Lung (tissue), 12 donors: ENCODE data around the gene RNF141. TPM values are rescaled to one million over a fixed set of nuclear protein-coding genes. Genes with fewer than 3 reads are reported as not detected.

ENCODE experiments used
- ATAC-seq: fragments of 200-7000 bp; cut with Tn5 transposase; one replicate; pipeline ENCODE4 v1.9.1; 2020; ENCODE audit warnings: moderate number of reproducible peaks; ENCODE audit not compliant: insufficient read depth, low FRiP score
- DNase-seq, 3 donors: peaks; one replicate each; pipeline ENCODE4 v3.0.0-alpha.2; 2013 to 2017
- H3K27ac ChIP-seq, 2 donors: one replicate each; pipeline ENCODE4 v1.5.1; 2013; ENCODE audit warnings: mild to moderate bottlenecking in 2 of 2, moderate library complexity in 2 of 2, control low read depth in 1 of 2, inconsistent platforms in 1 of 2, low read depth in 1 of 2, low read length in 1 of 2
- H3K27me3 ChIP-seq, 3 donors: one replicate each; pipeline ENCODE4 v1.5.1; 2013; ENCODE audit warnings: low read length in 2 of 3; ENCODE audit not compliant: control insufficient read depth in 3 of 3, insufficient read depth in 3 of 3
- H3K36me3 ChIP-seq, 4 donors: one replicate each; pipeline ENCODE4 v1.5.1; 2013; ENCODE audit warnings: low read length in 4 of 4, mild to moderate bottlenecking in 1 of 4, moderate library complexity in 1 of 4; ENCODE audit not compliant: control insufficient read depth in 4 of 4, insufficient read depth in 4 of 4
- H3K4me1 ChIP-seq, 5 donors: one replicate each; pipeline ENCODE4 v1.5.1; 2013; ENCODE audit warnings: low read length in 5 of 5, mild to moderate bottlenecking in 2 of 5, moderate library complexity in 1 of 5; ENCODE audit not compliant: control insufficient read depth in 5 of 5, insufficient read depth in 5 of 5
- H3K4me3 ChIP-seq: one replicate; pipeline ENCODE4 v1.5.1; 2013; ENCODE audit warnings: mild to moderate bottlenecking, control low read depth, moderate library complexity
- H3K9ac ChIP-seq, 2 donors: one replicate each; pipeline ENCODE4 v1.5.1; 2013; ENCODE audit warnings: low read length in 2 of 2, control low read depth in 1 of 2; ENCODE audit not compliant: insufficient read depth in 1 of 2
- H3K9me3 ChIP-seq, 4 donors: one replicate each; pipeline ENCODE4 v1.5.1; 2013; ENCODE audit warnings: low read length in 3 of 4, mild to moderate bottlenecking in 1 of 4, moderate library complexity in 1 of 4; ENCODE audit not compliant: control insufficient read depth in 4 of 4, insufficient read depth in 3 of 4
- WGBS, 2 donors: extraction: QIAGEN DNeasy Blood & Tissue Kit; methylation state at CpG; one replicate each; pipeline ENCODE4 v1.1.7; 2013; 5-methylcytosine and 5-hydroxymethylcytosine counted together
- polyA plus RNA-seq, 2 donors: library from polyadenylated mRNA; stranded (reverse); fragments of 200-250 nt; gene quantifications; one replicate each; pipeline ENCODE4 v1.2.1, GENCODE V29; 2013
- total RNA-seq, 2 donors: library from RNA; depleted of rRNA in 1 of 2; stranded (reverse); fragments of >200 nt in 1 of 2; gene quantifications; one replicate each; pipeline ENCODE4 v1.2.1, GENCODE V29; 2014 to 2021
- TF ChIP-seq, protein P1 (sequence below): IDR thresholded peaks from 2 replicates; pipeline ENCODE4 v1.5.1; 2012; ENCODE audit warnings: mild to moderate bottlenecking; ENCODE audit errors: control extremely low read depth, extremely low read depth
- donor health status: control.
- donor health status: control.
- donor health status: Bipolar disorder and iron deficiency.
- donor health status: healthy.
- donor health status: DM: yes; HTN: yes; CAD: no.

Gene RNF141
- total and polyA plus RNA-seq, 4 donors, result 14.8 to 63.8 (median 33.4) TPM

DNA sequence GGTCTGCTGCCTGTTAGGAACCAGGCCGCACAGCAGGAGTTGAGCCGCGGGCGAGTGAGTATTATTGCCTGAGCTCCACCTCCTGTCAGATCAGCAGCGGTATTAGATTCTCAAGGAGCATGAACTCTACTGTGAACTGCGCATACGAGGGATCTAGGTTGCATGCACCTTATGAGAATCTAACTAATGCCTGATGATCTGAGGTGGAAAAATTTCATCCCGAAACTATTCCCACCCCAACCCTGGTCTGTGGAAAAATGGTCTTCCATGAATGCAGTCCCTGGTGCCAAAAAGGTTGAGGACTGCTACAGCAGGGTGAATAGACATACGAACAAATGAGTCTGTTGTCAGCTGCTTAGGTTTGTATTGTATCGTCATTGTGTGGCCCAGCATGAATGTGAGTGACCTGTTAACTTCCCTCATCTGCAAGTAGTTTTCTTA lies 29.8 kb downstream of the RNF141 start:
- Histone ChIP-seq H3K9me3 (no peaks in the 10 kb centered on the region), H3K36me3 (peaks cover 0 to 1% (median 0%) of the 10 kb centered on the region in 4 donors), H3K27me3 (no peaks in the 10 kb centered on the region), H3K4me1 (peaks cover 0 to 3% (median 0%) of the 10 kb centered on the region in 5 donors), H3K27ac (no peak overlapping the region), H3K9ac (no peak overlapping the region), H3K4me3 (no peak overlapping the region)
- DNase-seq, result no peak
- WGBS, 2 donors, result 91% methylated on average over 10 of the region's 10 CpGs
- no peak for ATAC-seq
- TF ChIP-seq, protein P1, sequence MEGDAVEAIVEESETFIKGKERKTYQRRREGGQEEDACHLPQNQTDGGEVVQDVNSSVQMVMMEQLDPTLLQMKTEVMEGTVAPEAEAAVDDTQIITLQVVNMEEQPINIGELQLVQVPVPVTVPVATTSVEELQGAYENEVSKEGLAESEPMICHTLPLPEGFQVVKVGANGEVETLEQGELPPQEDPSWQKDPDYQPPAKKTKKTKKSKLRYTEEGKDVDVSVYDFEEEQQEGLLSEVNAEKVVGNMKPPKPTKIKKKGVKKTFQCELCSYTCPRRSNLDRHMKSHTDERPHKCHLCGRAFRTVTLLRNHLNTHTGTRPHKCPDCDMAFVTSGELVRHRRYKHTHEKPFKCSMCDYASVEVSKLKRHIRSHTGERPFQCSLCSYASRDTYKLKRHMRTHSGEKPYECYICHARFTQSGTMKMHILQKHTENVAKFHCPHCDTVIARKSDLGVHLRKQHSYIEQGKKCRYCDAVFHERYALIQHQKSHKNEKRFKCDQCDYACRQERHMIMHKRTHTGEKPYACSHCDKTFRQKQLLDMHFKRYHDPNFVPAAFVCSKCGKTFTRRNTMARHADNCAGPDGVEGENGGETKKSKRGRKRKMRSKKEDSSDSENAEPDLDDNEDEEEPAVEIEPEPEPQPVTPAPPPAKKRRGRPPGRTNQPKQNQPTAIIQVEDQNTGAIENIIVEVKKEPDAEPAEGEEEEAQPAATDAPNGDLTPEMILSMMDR, result no peak

DNA sequence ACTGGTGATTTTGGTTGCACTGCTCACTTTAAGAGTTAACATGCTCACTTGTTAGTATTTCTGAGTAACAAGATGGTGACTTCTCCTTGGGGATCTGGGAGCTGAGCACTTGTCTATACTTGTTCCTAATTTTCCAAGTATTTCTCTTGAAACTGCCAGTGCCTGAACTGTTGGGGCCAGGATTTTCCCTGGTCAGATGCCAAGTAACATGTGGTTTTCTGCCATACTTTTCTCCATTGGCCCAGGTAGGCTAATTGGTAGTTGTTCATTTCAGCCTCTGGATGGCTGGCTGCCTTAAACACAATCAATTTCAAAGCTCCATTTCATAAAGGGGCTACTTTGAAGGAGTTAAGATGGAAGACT lies 35.0 kb downstream of the RNF141 start:
- H3K27ac ChIP-seq, result no peak overlapping the region
- no peaks in the 10 kb centered on the region for H3K4me1 ChIP-seq
- TF ChIP-seq, protein P1, result no peak
- H3K9me3 ChIP-seq, result no peaks in the 10 kb centered on the region
- ATAC-seq (no peak), DNase-seq (no peak)
- H3K27me3 ChIP-seq, result no peaks in the 10 kb centered on the region
- H3K9ac ChIP-seq, result no peak overlapping the region
- peaks cover 0 to 11% (median 0%) of the 10 kb centered on the region in 4 donors for H3K36me3 ChIP-seq
- no peak overlapping the region for H3K4me3 ChIP-seq

DNA sequence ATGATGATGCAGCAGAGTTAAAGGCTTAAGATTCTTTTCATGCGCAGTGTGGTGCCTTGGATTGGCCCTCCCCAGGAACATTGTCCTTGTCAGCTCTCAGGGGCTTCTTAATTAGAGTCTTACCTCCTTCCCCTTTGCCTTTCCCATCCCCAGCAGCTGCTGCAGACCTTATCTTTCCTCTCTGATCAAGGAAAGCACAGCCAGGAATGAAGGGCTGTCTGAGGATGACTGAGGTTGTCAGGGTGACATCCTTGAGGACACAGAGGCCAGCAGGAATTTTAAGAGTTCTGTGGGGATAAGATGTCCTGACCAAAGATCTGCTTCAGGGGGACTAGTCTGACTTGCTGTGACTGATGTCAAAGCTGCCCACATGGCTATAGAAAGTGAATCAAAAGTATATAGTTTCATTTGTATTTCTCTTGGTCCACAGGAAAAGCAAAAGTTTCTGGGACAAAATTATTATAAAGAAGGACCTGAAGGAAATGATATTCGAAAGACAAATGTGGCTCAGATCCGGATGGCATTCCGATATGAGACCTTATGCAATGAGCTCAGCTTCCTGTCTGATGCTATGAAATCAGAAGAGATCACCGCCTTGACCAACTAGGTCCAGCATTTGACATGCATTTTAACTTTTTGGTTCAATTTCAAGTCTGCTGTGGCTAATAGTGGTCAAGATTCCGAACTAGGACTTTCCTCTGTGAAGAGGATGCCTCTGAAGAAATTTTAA lies 35.5 kb downstream of the RNF141 start:
- ATAC-seq (no peak), DNase-seq (no peak)
- H3K9me3 ChIP-seq, result no peaks in the 10 kb centered on the region
- H3K36me3 ChIP-seq, result peaks cover 0 to 15% (median under 1%) of the 10 kb centered on the region in 4 donors
- TF ChIP-seq, protein P1, result no peak
- H3K4me1 ChIP-seq, result no peaks in the 10 kb centered on the region
- no peak overlapping the region for H3K9ac ChIP-seq
- peak overlapping the region in 1 of 2 donors; percentile 32 for H3K27ac ChIP-seq
- H3K4me3 ChIP-seq, result no peak overlapping the region
- WGBS, 2 donors, result 56 to 68% methylated on average over 6 of the region's 6 CpGs
- H3K27me3 ChIP-seq, result no peaks in the 10 kb centered on the region

DNA sequence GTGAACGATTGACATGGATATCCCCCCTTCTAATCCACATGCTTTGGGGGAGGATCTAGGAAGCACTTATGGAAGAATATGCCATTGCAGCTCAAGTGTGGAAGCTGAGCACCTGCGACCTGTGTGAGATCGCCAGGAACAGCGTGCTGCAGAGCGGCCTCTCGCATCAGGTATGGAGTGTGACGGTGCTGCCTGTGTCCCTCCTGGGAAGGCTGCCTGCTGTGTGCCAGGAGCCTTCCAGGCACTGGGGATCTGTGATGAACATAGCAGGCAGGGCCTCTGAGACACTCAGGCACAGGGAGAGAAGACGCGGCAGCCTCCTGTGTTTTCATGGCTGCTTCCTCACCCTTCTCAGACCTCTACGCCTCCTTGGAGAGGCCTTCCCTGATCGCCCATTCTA lies 36.5 kb downstream of the RNF141 start:
- 96% methylated on average over 11 of the region's 11 CpGs for WGBS, 2 donors
- Histone ChIP-seq H3K9me3 (no peaks in the 10 kb centered on the region), H3K4me3 (no peak overlapping the region), H3K9ac (no peak overlapping the region), H3K36me3 (peaks cover 0 to 24% (median 4%) of the 10 kb centered on the region in 4 donors), H3K27ac (no peak overlapping the region), H3K27me3 (no peaks in the 10 kb centered on the region), H3K4me1 (no peaks in the 10 kb centered on the region)
- TF ChIP-seq, protein P1, result no peak
- DNase-seq (no peak), ATAC-seq (no peak)
